ENCODE measurements around the gene TMEM151B. TPM values are rescaled to one million over a fixed set of nuclear protein-coding genes. Genes with fewer than 3 reads are reported as not detected.
"Not testable (repeated sequence)": the region's sequence is repeated elsewhere in the genome, so short reads cannot be mapped to it uniquely, and the experiment has no call there.

Gene TMEM151B
- total RNA-seq, 1 donor from 2014 or later = not detected

DNA sequence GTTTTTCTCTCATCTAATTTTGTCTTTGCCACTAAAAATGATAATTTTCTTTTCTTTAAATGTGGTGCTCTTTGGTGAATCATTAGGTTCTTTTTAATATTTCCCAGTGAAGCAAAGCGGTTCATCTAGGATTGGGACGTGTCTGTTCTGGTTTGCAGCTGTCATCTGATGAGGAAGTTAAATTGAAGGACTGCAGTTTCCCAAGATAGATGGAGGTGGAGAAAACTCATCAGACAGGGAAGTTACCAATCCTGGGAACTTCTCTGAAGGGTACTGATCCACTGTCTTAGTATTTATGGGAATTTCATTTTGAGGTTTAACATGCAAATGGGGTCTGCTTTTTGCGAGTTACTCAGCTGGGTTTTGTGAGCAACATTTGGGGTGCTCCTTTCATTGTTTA is 45.3 kb downstream of the TMEM151B start:
- peaks cover 13% of the 10 kb centered on the region for H3K27me3 ChIP-seq (ENCODE audit: low read depth)
- no peak overlapping the region for H3K27ac ChIP-seq
- peaks cover 9% of the 10 kb centered on the region for H3K36me3 ChIP-seq
- ATAC-seq = no peak
- TF ChIP-seq, protein P1, sequence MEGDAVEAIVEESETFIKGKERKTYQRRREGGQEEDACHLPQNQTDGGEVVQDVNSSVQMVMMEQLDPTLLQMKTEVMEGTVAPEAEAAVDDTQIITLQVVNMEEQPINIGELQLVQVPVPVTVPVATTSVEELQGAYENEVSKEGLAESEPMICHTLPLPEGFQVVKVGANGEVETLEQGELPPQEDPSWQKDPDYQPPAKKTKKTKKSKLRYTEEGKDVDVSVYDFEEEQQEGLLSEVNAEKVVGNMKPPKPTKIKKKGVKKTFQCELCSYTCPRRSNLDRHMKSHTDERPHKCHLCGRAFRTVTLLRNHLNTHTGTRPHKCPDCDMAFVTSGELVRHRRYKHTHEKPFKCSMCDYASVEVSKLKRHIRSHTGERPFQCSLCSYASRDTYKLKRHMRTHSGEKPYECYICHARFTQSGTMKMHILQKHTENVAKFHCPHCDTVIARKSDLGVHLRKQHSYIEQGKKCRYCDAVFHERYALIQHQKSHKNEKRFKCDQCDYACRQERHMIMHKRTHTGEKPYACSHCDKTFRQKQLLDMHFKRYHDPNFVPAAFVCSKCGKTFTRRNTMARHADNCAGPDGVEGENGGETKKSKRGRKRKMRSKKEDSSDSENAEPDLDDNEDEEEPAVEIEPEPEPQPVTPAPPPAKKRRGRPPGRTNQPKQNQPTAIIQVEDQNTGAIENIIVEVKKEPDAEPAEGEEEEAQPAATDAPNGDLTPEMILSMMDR (IDR thresholded peaks at IDR 0.05) = no peak
- no peak for DNase-seq
- H3K4me1 ChIP-seq = peaks cover 11% of the 10 kb centered on the region
- no peaks in the 10 kb centered on the region for H3K9me3 ChIP-seq
- intact Hi-C loops (cut with DNase I) = no loop called here
- H3K4me3 ChIP-seq = no peak overlapping the region

DNA sequence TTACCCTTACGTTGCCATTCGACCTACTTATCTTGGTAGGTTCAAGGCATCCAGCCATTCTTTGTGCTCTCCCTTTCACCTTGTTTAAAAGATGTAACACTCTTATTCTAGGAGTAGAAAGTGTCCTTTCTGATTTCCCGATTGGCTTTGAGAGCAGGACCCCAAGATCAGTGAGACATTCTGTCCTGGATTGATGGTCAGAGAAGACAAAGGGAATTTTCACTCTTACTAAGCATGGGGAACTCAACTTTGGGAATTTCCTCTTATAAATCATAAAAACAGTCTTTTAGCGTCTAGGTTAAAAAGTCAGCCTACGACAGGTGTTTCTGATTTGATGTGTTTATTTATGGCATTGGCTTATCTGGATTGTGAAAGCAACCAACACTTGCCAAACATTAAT is 45.7 kb downstream of the TMEM151B start:
- no peak overlapping the region for H3K27ac ChIP-seq
- ATAC-seq (no peak), DNase-seq (no peak)
- H3K4me1 ChIP-seq = peaks cover 11% of the 10 kb centered on the region
- peaks cover 5% of the 10 kb centered on the region for H3K36me3 ChIP-seq
- H3K4me3 ChIP-seq = no peak overlapping the region
- no peaks in the 10 kb centered on the region for H3K9me3 ChIP-seq
- TF ChIP-seq, protein P1 (IDR thresholded peaks at IDR 0.05) = no peak
- H3K27me3 ChIP-seq (ENCODE audit: low read depth) = peaks cover 13% of the 10 kb centered on the region
- intact Hi-C loops (cut with DNase I) = no loop called here

DNA sequence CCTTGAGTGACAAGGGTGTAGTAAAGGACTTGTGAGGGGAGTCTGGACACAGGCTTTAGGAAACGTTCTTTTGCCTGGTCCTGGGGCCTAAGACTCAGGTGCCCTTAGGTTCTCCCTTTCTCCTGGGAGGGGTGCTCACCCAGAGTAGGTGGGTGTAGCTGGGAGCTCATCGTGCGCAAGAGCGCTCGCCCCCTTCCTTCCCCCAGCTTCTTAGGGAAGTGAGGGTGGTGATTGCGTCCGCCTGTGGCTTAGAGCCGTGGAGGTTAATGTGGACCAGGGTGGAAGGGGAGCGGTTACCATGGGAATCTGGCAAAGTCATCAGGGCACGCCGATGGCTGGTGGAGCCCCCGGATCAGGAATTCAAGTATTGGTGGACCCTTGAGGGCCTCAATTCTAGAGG is 46.2 kb downstream of the TMEM151B start:
- no peak for DNase-seq
- no peak overlapping the region for H3K4me3 ChIP-seq
- TF ChIP-seq, protein P1 (IDR thresholded peaks at IDR 0.05) = no peak
- intact Hi-C loops (cut with DNase I) = no loop called here
- H3K27me3 ChIP-seq (ENCODE audit: low read depth) = peaks cover 13% of the 10 kb centered on the region
- ATAC-seq = no peak
- no peak overlapping the region for H3K27ac ChIP-seq
- no peaks in the 10 kb centered on the region for H3K36me3 ChIP-seq
- peaks cover 11% of the 10 kb centered on the region for H3K4me1 ChIP-seq
- no peaks in the 10 kb centered on the region for H3K9me3 ChIP-seq

DNA sequence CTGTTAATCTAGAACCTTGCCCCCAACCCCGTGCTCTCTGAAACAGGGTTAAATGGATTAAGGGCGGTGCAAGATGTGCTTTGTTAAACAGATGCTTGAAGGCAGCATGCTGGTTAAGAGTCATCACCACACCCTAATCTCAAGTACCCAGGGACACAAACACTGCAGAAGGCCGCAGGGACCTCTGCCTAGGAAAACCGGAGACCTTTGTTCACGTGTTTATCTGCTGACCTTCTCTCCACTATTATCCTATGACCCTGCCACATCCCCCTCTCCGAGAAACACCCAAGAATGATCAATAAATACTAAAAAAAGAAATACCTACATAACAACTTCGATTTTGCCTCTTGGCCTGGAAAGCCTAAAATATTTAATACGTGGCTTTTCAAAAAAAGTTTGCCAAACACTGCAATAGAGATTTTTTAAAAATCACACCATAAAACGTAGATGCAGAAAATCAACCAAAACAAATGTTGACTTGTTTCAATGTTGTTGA is 46.9 kb downstream of the TMEM151B start:
- ATAC-seq; H3K27ac ChIP-seq; H3K4me3 ChIP-seq; intact Hi-C loops (cut with DNase I); H3K36me3 ChIP-seq; H3K4me1 ChIP-seq; DNase-seq; H3K9me3 ChIP-seq: not testable (repeated sequence)
- H3K27me3 ChIP-seq (ENCODE audit: low read depth) = peaks cover 13% of the 10 kb centered on the region

DNA sequence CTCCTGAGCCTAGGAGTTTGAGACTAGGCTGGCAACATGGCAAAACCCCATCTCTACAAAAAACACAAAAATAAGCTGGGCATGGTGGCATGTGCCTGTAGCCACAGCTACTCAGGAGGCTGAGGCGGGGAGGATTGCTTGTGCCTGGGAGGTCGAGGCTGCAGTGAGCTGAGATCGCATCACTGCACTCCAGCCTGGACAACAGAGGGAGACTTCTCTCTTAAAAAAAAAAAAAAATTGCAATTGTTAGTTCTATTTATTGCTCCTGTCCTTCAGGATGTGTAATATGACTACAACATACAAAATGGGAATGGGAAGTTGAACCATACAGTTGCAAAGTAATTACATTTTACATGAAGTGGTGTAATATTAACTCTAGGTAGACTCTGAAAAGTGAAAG is 51.0 kb downstream of the TMEM151B start:
- Histone ChIP-seq H3K4me3 (no peak overlapping the region), H3K27ac (no peak overlapping the region), H3K36me3 (no peaks in the 10 kb centered on the region), H3K9me3 (no peaks in the 10 kb centered on the region), H3K27me3 (ENCODE audit: low read depth) (peaks cover 13% of the 10 kb centered on the region), H3K4me1 (no peaks in the 10 kb centered on the region)
- TF ChIP-seq, protein P1 (IDR thresholded peaks at IDR 0.05) = no peak
- DNase-seq (no peak), ATAC-seq (no peak)
- intact Hi-C loops (cut with DNase I) = no loop called here

DNA sequence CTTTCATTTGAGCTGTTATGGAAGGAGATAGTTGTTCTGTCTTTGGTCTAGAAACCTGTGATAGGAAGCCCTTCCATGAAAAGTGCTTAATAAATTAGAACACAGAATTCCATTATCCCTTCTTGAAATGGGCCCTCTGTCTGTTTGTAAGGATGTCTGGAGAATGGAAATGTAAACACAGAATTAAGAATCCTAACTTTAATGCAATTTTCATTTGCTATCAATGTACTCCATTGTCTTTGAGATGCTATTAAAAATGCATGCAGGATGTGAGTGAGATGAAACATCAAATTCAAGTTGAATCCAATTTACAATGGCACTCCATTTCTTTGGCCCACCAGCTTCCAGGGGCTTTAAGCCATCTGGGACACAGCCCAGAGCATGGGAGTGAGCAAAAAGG is 56.8 kb downstream of the TMEM151B start:
- Histone ChIP-seq H3K4me3 (no peak overlapping the region), H3K36me3 (no peaks in the 10 kb centered on the region), H3K27me3 (ENCODE audit: low read depth) (no peaks in the 10 kb centered on the region), H3K4me1 (no peaks in the 10 kb centered on the region), H3K27ac (no peak overlapping the region), H3K9me3 (no peaks in the 10 kb centered on the region)
- intact Hi-C loops (cut with DNase I) = no loop called here
- TF ChIP-seq, protein P1 (IDR thresholded peaks at IDR 0.05) = no peak
- ATAC-seq (no peak), DNase-seq (no peak)

Measured in lower lobe of right lung (tissue), 2 donors.